Osteoblast (primary cell): ENCODE results near the gene GOLT1B. TPM values are rescaled to one million over a fixed set of nuclear protein-coding genes. Genes with fewer than 3 reads are reported as not detected.
A peak's percentile ranks its signal among the peaks of the same experiment; 100 is the strongest.

Source experiments
- DNase-seq: peaks from one replicate; pipeline ENCODE4 v3.0.0; 2011; ENCODE audit warnings: low spot score, mixed read lengths; ENCODE audit not compliant: insufficient read length; ENCODE audit errors: missing footprints
- H2AFZ ChIP-seq: 2 replicates; pipeline ENCODE4 v1.6.0; 2011; ENCODE audit warnings: mild to moderate bottlenecking, low read length
- H3K27ac ChIP-seq: 2 replicates; pipeline ENCODE4 v1.5.1; 2011; ENCODE audit warnings: mild to moderate bottlenecking, low read depth, low read length, moderate library complexity
- H3K27me3 ChIP-seq: 2 replicates; pipeline ENCODE4 v1.6.0; 2012; ENCODE audit warnings: mild to moderate bottlenecking, control low read depth, inconsistent platforms, low read length, moderate library complexity; ENCODE audit not compliant: insufficient read depth
- H3K36me3 ChIP-seq: 2 replicates; pipeline ENCODE4 v1.5.1; 2011; ENCODE audit warnings: mild to moderate bottlenecking, low read length, control low read depth, moderate library complexity; ENCODE audit not compliant: insufficient read depth
- H3K4me1 ChIP-seq: 2 replicates; pipeline ENCODE4 v1.5.1; 2011; ENCODE audit warnings: mild to moderate bottlenecking, low read length, control low read depth, moderate library complexity; ENCODE audit not compliant: insufficient read depth
- H3K4me2 ChIP-seq: 2 replicates; pipeline ENCODE4 v1.6.0; 2011; ENCODE audit warnings: mild to moderate bottlenecking, low read length; ENCODE audit not compliant: insufficient read depth
- H3K4me3 ChIP-seq: fragments of 200-600 bp; sonication (generic); 3 replicates; pipeline ENCODE4 v1.5.1; 2012; ENCODE audit warnings: mild to moderate bottlenecking, low read length, inconsistent platforms; ENCODE audit not compliant: insufficient read depth
- H3K79me2 ChIP-seq: 2 replicates; pipeline ENCODE4 v1.6.0; 2012; ENCODE audit warnings: mild to moderate bottlenecking, low read length, control low read depth, inconsistent platforms; ENCODE audit not compliant: insufficient read depth
- H3K9me3 ChIP-seq: 2 replicates; pipeline ENCODE4 v1.5.1; 2011; ENCODE audit warnings: low read depth, low read length, control low read depth
- H4K20me1 ChIP-seq: 2 replicates; pipeline ENCODE4 v1.6.0; 2012; ENCODE audit warnings: mild to moderate bottlenecking, low read length, control low read depth; ENCODE audit not compliant: insufficient read depth
- total RNA-seq: library from RNA; depleted of rRNA; stranded (reverse); fragments of >200 nt; gene quantifications from 2 replicates; pipeline ENCODE4 v1.2.3, GENCODE V29; 2012
- TF ChIP-seq, protein P1 (sequence below): IDR thresholded peaks from 2 replicates; pipeline ENCODE4 v1.5.1; 2011; ENCODE audit warnings: mild to moderate bottlenecking, low read depth, low read length, moderate library complexity; ENCODE audit errors: extremely low read depth

The GOLT1B gene
- total RNA-seq, 1 donor = 254 TPM

GRCh38 chr12:21471294-21471693, 30.3 kb upstream of the GOLT1B start:
- no peak overlapping the region for H3K4me2 ChIP-seq

GRCh38 chr12:21472197-21472823, 29.3 kb upstream of the GOLT1B start:
- Histone ChIP-seq H3K27ac (no peak overlapping the region), H3K9me3 (no peaks in the 10 kb centered on the region), H3K79me2 (no peaks in the 10 kb centered on the region), H3K27me3 (no peaks in the 10 kb centered on the region), H3K36me3 (peaks cover 49% of the 10 kb centered on the region), H4K20me1 (no peaks in the 10 kb centered on the region), H3K4me2 (no peak overlapping the region), H3K4me3 (no peak overlapping the region), H2AFZ (no peak overlapping the region), H3K4me1 (no peaks in the 10 kb centered on the region)
- no peak for DNase-seq
- TF ChIP-seq, protein P1, sequence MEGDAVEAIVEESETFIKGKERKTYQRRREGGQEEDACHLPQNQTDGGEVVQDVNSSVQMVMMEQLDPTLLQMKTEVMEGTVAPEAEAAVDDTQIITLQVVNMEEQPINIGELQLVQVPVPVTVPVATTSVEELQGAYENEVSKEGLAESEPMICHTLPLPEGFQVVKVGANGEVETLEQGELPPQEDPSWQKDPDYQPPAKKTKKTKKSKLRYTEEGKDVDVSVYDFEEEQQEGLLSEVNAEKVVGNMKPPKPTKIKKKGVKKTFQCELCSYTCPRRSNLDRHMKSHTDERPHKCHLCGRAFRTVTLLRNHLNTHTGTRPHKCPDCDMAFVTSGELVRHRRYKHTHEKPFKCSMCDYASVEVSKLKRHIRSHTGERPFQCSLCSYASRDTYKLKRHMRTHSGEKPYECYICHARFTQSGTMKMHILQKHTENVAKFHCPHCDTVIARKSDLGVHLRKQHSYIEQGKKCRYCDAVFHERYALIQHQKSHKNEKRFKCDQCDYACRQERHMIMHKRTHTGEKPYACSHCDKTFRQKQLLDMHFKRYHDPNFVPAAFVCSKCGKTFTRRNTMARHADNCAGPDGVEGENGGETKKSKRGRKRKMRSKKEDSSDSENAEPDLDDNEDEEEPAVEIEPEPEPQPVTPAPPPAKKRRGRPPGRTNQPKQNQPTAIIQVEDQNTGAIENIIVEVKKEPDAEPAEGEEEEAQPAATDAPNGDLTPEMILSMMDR = no peak

More at GRCh38 chr12:21471294-21471693, 30.3 kb upstream of the GOLT1B start:
- Histone ChIP-seq H2AFZ (no peak overlapping the region), H3K79me2 (no peaks in the 10 kb centered on the region), H3K4me1 (no peaks in the 10 kb centered on the region), H4K20me1 (no peaks in the 10 kb centered on the region), H3K27ac (no peak overlapping the region), H3K9me3 (no peaks in the 10 kb centered on the region), H3K27me3 (no peaks in the 10 kb centered on the region), H3K36me3 (peaks cover 49% of the 10 kb centered on the region), H3K4me3 (no peak overlapping the region)
- TF ChIP-seq, protein P1 = no peak
- DNase-seq = no peak

DNA sequence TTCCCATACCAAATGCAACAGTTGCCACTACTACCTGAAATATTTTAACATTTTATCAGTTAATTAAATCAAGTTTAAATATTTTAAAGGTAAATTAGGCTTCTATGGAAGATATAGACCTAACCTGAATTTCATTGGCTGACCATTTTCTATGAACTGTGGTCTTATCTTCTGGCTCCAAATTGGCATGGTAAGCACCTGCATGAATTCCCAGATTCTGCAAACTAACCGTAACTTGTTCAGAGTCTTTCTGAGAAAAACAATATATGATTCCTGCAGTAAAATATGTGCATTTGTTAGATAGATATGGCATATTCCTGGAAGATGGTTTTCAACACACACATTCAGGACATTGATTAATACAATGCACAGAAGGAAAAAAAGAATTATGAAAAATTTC, 26.0 kb upstream of the GOLT1B start:
- H3K36me3 ChIP-seq = peaks cover 56% of the 10 kb centered on the region
- no peak overlapping the region for H2AFZ ChIP-seq
- no peaks in the 10 kb centered on the region for H3K4me1 ChIP-seq

GRCh38 chr12:21476949-21477348, 24.6 kb upstream of the GOLT1B start:
- H3K4me1 ChIP-seq = no peaks in the 10 kb centered on the region
- TF ChIP-seq, protein P1 = no peak
- no peak overlapping the region for H3K4me3 ChIP-seq
- H3K79me2 ChIP-seq = peaks cover 2% of the 10 kb centered on the region
- H3K36me3 ChIP-seq = peaks cover 69% of the 10 kb centered on the region
- DNase-seq = peak; percentile 88
- peak overlapping the region; percentile 29 for H3K4me2 ChIP-seq
- H4K20me1 ChIP-seq = no peaks in the 10 kb centered on the region
- peak overlapping the region; percentile 50 for H3K27ac ChIP-seq
- H3K9me3 ChIP-seq = no peaks in the 10 kb centered on the region
- no peaks in the 10 kb centered on the region for H3K27me3 ChIP-seq
- no peak overlapping the region for H2AFZ ChIP-seq

More for the DNA sequence above, 26.0 kb upstream of the GOLT1B start:
- Histone ChIP-seq H3K9me3 (no peaks in the 10 kb centered on the region), H4K20me1 (no peaks in the 10 kb centered on the region), H3K79me2 (peaks cover 2% of the 10 kb centered on the region), H3K27me3 (no peaks in the 10 kb centered on the region), H3K4me3 (no peak overlapping the region), H3K4me2 (no peak overlapping the region), H3K27ac (no peak overlapping the region)
- TF ChIP-seq, protein P1 = no peak
- no peak for DNase-seq
